Choroid plexus epithelial cell (primary cell): ENCODE results near the gene SWT1.

Source experiments
- DNase-seq: peaks from one replicate; pipeline ENCODE4 v3.0.0-alpha.2; 2010; ENCODE audit warnings: low read depth
- H3K4me3 ChIP-seq: 2 replicates; pipeline ENCODE4 v1.5.1; 2011; ENCODE audit warnings: low read depth, mild to moderate bottlenecking, control low read depth, low read length, moderate library complexity
- CTCF ChIP-seq: conservative IDR thresholded peaks from 2 replicates; pipeline ENCODE4 v1.5.1; 2011; ENCODE audit warnings: low read depth, mild to moderate bottlenecking, control low read depth, inconsistent platforms, low read length, moderate library complexity

Gene SWT1

GRCh38 chr1:185311589-185312225 lies 154.7 kb downstream of the SWT1 start:
- no peak overlapping the region for H3K4me3 ChIP-seq
- no peak for TF ChIP-seq CTCF
- DNase-seq, result no peak

- DNase-seq, result no peak
- TF ChIP-seq CTCF, result no peak
- H3K4me3 ChIP-seq, result no peak overlapping the region
These were observed 155.6 kb downstream of the SWT1 start for GRCh38 chr1:185312361-185313138.

- no peak overlapping the region for H3K4me3 ChIP-seq
- TF ChIP-seq CTCF, result no peak
- DNase-seq, result peak; percentile 9
These were observed 157.4 kb downstream of the SWT1 start for GRCh38 chr1:185314411-185314810.

GRCh38 chr1:185315445-185316071 lies 158.6 kb downstream of the SWT1 start:
- H3K4me3 ChIP-seq, result peak overlapping the region; percentile 92
- no peak for TF ChIP-seq CTCF

GRCh38 chr1:185316163-185317033 lies 159.4 kb downstream of the SWT1 start:
- peak; percentile 95 for DNase-seq
- H3K4me3 ChIP-seq, result peak overlapping the region; percentile 92
- peak; percentile 46 for TF ChIP-seq CTCF

More at GRCh38 chr1:185315445-185316071, 158.6 kb downstream of the SWT1 start:
- peak; percentile 14 for DNase-seq

- peak within 1 kb of the TSS; percentile 92 for H3K4me3 ChIP-seq
- TF ChIP-seq CTCF, result no peak
- DNase-seq, result peak; percentile 93
These were observed 160.3 kb downstream of the SWT1 start, which contains the start of gene IVNS1ABP for GRCh38 chr1:185317034-185317885. Gene IVNS1ABP, minus strand, starts transcription at chr1:185317243. Its CDS starts 7,750 bp downstream, at chr1:185309493.
